Stimulated activated CD4-positive, alpha-beta T cell treated with anti-CD3 and anti-CD28 coated beads, Interleukin-12 subunit alpha, Interleukin-12 subunit beta, amount 100 ng/mL, for 48 hours (primary cell): ENCODE results near the gene WBP2NL.

Experiments
- DNase-seq, 3 donors: peaks; one replicate each; pipeline ENCODE4 v3.0.0-alpha.2; 2020; ENCODE audit warnings: low read depth in 2 of 3, low spot score in 1 of 3

The WBP2NL gene

DNA sequence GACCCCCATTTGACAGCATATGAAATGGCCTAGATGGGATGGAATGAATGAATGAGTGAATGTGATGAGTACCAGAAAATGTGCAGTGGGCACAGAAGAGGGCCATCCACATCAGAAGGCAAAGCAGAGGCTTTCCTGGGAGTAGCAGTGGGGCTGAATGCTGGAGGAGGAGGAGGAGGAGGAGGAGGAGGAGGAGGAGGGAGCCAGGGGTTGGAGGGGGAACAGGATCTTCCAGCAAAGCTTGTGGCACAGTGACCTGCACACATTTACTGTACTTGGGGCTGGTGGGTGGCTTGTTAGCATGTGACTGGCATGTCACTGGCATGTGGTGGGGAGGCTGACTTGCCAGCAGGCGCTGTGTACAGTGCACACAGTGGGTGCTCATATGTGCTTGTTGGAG lies 19.9 kb upstream of the WBP2NL start:
- DNase-seq = no peak

DNA sequence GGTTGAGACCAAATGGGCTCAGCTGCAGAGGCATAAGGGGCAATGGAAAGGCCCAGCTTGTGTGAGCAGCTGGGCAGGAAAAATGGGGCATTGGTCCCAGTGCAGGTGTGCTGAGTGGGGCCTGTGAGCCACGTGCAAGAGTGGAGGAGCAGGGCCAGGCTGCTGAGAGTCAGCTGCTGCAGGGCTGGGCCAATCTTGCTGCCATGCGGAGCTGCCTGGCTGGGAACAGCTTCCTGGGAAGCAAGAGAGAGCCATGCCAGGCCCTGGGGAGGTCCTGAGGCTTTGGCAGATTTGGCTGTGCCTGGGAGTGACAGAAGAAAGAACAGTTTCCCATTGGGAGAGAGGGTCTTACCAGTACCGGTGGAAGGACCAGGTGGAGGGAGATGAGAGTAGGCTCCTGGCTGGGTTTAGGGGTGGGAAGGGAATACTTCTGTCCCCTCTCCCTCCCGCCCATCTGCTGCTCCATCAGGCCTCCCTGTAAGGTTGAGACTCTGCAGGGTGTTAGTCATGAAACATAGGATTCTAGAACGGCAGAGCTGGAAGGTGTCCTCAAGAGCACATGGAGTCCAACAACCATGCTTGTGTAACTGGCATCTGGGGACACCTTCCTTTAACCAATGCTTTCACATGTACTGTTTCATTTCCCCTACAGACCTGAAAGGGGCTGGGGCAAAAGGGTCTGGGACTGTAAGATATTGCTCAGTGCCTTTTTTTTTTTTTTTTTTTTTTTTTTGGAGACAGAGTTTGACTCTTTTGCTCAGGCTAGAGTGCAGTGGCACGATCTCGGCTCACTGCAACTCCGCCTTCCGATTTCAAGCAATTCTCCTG lies 19.0 kb upstream of the WBP2NL start:
- no peak for DNase-seq

DNA sequence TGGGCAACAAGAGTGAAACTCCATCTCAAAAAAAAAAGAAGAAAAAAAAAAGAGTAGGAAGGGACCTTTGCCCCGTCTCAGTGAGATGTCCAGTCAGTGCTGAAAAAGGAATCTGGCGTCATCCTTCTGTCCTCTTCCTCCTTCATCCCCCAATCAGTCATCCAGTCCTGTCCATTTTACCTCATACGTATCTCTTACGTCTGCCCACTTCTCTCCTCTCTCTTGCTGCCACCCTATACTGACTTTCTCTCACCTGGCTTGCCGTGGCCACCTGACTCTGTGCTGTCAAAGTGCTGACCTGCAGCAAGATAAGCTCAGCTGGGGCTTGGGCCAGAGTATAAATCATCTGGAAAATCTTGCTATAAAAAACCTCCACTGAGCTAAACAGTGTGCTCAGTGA lies 15.7 kb upstream of the WBP2NL start:
- no peak for DNase-seq

GRCh38 chr22:41983513-41984405 lies 14.8 kb upstream of the WBP2NL start:
- no peak for DNase-seq

- DNase-seq = no peak
These were observed 11.3 kb upstream of the WBP2NL start for GRCh38 chr22:41987276-41987675.

- no peak for DNase-seq
These were observed 9.3 kb upstream of the WBP2NL start for GRCh38 chr22:41989246-41989645.

GRCh38 chr22:41991111-41991510 lies 7.5 kb upstream of the WBP2NL start:
- DNase-seq = no peak

DNA sequence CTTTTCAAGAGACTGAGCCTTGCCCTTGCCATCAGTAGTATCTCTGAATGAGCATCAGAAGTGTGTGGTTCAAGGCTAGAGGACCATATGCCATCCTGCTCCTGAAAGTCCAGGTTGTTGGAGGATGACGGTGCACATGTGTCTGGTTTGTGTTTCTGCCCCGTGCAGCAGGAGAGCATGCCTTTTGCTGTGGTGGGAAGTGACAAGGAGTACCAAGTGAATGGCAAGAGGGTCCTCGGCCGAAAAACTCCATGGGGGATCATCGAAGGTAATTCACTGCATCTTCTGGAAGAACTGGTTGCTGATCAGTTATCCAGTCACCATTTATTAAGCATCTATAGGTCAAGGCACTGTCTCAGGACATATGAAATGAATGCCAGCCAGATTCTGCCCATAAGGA lies 6.1 kb upstream of the WBP2NL start:
- no peak for DNase-seq

- DNase-seq = no peak
These were observed 3.4 kb upstream of the WBP2NL start for GRCh38 chr22:41995211-41995610.

DNA sequence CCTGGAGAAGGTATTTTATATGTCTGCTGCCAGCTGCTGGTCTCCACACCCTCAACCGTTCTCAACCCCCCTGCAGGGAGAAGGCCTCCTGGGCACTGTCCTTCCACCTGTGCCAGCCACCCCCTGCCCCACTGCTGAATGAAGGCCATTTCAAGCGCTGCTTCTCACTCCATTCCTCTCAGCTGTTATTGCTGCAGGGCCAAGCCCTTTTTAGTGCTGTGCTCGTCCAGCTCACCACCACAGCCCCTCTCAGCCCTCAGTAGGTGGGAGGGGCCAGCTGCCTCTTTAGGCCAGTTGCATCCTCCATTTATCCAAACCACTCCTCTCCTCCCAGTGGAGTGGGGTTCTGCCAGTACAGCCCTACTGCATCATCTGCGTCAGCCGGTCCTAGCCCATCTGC lies 1.8 kb upstream of the WBP2NL start:
- DNase-seq = no peak

DNA sequence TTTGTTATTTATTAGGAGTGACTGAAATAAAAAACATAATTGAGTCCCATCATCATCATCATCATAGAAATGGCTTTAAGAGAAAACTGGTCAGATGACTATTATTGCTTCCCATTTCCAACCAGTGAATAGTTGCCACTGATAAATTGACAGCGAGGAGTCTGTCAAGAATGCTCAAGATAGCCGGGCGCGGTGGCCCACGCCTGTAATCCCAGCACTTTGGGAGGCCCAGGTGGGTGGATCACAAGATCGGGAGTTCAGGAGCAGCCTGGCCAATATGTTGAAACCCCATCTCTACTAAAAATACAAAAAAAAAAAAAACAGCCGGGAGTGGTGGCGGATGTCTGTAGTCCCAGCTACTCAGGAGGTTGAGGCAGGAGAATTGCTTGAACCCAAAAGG lies 1.9 kb downstream of the WBP2NL start:
- no peak for DNase-seq

DNA sequence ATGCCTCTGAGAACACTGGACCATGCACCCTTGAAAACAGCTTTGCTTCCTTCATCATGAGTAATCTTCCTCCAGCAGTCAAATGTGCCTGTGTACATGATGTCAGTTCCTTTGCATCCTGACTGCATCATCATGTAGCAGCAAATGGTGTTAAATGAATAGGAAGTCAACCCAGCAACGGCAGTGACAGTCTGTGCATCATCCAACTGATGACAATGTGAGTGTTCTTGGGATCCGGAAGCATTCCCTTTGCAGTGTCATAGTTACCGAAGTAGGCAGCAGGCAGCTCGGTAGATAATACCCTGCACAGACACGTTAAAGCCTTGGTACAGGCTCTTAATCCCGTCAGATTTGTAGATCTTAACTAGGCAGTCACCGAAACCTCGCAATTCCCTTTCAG lies 2.5 kb downstream of the WBP2NL start:
- no peak for DNase-seq

DNA sequence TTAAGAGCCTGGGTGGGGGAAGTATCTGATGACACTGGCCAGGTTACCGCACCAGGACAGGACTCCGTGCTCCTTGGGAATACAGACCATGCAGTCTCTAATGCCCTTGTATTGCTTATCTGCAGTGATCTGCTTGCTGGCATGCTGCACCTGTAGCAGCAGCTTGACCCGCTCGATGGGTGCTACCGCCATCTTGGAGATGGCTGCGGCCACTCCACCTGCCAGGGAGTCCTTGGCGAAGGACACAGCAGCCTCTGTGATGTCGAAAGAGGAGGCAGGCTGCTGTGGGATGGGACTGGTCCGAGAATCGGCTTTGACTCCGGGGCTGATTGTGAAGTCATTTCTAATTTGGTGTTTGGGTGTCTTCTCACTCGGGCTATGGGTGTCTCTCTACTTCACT lies 3.1 kb downstream of the WBP2NL start:
- no peak for DNase-seq

DNA sequence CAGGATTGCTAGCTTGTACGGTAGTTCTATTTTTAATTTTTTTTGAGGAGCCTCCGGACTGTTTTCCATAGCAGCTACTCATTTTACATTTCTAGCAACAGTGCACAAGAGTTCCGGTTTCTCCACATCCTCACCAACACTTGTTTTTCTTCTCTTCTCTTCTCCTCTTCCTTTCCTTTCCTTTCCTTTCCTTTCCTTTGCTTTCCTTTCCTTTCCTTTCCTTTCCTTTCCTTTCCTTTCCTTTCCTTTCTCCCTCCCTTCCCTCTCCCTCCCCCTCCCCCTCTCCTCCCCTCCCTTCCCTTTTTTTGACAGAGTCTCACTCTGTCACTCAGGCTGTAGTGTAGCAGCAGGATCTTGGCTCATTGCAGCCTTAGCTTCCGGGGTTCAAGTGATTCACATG lies 9.3 kb downstream of the WBP2NL start:
- no peak for DNase-seq

- DNase-seq = no peak
These were observed 12.2 kb downstream of the WBP2NL start for GRCh38 chr22:42010778-42011177.

DNA sequence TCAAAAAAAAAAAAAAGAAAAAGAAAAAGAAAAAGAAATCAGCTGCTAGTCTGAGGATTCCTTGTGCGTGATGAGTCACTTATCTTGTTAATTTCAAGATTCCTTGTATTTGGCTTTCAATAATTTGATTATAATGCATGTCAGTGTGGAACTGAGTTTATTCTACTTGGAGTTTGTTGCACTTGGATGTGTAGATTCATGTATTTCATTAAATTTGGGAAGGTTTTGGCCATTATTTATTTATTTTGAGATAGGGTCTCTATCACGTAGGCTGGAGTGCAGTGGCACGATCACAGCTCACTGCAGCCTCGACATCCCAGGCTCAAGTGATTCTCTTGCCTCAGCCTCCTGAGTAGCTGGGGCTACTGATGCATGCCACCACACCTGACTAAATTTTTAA lies 14.8 kb downstream of the WBP2NL start:
- DNase-seq = no peak

- no peak for DNase-seq
These were observed 17.5 kb downstream of the WBP2NL start for GRCh38 chr22:42016111-42016510.

DNA sequence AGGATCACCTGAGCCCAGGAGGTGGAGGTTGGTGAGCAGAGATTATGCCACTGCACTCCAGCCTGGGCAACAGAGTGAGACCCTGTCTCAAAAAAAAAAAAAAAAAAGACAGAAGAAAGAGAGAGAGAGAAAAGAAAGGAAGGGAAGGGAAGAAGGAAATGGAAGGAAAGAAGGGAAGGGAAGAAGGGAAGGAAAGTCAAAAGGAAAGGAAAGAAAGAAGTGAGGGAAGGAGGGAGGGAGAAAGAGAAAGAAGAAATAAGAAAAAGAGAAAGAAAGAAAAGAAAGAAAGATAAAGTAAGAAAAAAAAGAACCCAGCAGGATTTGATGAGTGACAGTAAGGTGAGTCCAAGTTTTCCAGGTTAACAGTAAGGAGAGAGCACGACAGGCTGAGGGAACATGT lies 19.6 kb downstream of the WBP2NL start:
- DNase-seq = no peak

GRCh38 chr22:42021571-42021970 lies 23.0 kb downstream of the WBP2NL start:
- no peak for DNase-seq

DNA sequence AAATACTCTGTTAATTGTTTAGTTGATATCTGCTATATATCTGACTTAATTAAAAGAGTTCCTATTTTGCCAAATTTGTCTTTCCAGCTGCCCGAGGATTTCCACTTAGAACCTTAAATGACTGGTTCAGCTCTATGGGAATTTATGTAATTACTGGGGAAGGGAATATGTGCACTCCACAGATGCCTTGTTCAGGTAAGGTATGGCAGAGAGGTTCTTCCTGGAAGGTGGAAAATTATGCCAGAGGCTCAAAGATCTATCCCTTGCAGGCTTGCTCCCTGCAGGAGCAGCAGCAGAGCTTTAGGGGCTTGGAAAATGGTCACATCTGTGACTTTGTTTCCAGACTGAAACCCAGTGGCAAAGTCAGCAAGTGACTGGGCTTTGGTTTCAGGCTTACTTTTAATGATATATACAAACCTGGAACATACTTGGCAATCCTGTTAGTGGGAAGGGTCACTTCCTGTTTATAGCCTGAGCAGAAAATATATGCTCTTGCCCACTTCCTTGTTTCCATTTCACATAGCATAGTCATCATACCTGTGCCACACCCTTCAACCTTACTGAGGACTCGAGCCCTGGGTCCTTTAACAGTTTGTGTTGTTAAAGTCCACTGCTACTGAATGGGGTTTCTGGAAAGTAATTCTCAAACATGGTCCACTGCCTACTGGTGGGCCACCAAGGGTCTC lies 23.7 kb downstream of the WBP2NL start:
- DNase-seq = no peak

- DNase-seq = no peak
These were observed 26.8 kb downstream of the WBP2NL start for GRCh38 chr22:42025421-42025820.

GRCh38 chr22:42026705-42027104 lies 28.1 kb downstream of the WBP2NL start:
- DNase-seq = no peak
